Measurements from ENCODE around the gene AP2M1. TPM values are rescaled to one million over a fixed set of nuclear protein-coding genes. Genes with fewer than 3 reads are reported as not detected.

Gene AP2M1
- total RNA-seq, 1 donor from 2014 or later = 262 TPM

GRCh38 chr3:184230603-184231528 is 56.2 kb downstream of the AP2M1 start:
- no peak overlapping the region for H3K4me3 ChIP-seq (ENCODE audit: low read depth, low read length)
- no peak for TF ChIP-seq CTCF (IDR thresholded peaks at IDR 0.05; ENCODE audit: insufficient read depth, low read length, severe bottlenecking)
- H3K27me3 ChIP-seq (ENCODE audit: control insufficient read depth, insufficient read depth, low read length) = peaks cover 36% of the 10 kb centered on the region
- peak; percentile 32 for DNase-seq (ENCODE audit: low read depth)
- no peaks in the 10 kb centered on the region for H3K36me3 ChIP-seq (ENCODE audit: control insufficient read depth, insufficient read depth, low read length)
- no peak for FAIRE-seq

- Histone ChIP-seq H3K27me3 (ENCODE audit: control insufficient read depth, insufficient read depth, low read length) (peaks cover 36% of the 10 kb centered on the region), H3K4me3 (ENCODE audit: low read depth, low read length) (no peak overlapping the region), H3K36me3 (ENCODE audit: control insufficient read depth, insufficient read depth, low read length) (no peaks in the 10 kb centered on the region)
- DNase-seq (ENCODE audit: low read depth) (no peak), FAIRE-seq (no peak)
- TF ChIP-seq CTCF (IDR thresholded peaks at IDR 0.05; ENCODE audit: insufficient read depth, low read length, severe bottlenecking) = no peak
These were observed 57.0 kb downstream of the AP2M1 start for GRCh38 chr3:184231671-184232070.

- no peak for DNase-seq (ENCODE audit: low read depth)
- FAIRE-seq = no peak
- no peak for TF ChIP-seq CTCF (IDR thresholded peaks at IDR 0.05; ENCODE audit: insufficient read depth, low read length, severe bottlenecking)
- Histone ChIP-seq H3K4me3 (ENCODE audit: low read depth, low read length) (no peak overlapping the region), H3K36me3 (ENCODE audit: control insufficient read depth, insufficient read depth, low read length) (no peaks in the 10 kb centered on the region), H3K27me3 (ENCODE audit: control insufficient read depth, insufficient read depth, low read length) (peaks cover 30% of the 10 kb centered on the region)
These were observed 58.6 kb downstream of the AP2M1 start for GRCh38 chr3:184233127-184233843.

Other genes starting within 250 kb of the AP2M1 start
- 18.7 and 28.2 TPM in 2 replicates for gene ABCC5, start 157.0 kb upstream of the AP2M1 start, total RNA-seq
- gene HTR3D, start 143.1 kb upstream of the AP2M1 start, total RNA-seq = not detected in 2 replicates
- gene HTR3C, start 121.8 kb upstream of the AP2M1 start, total RNA-seq = not detected in 2 replicates
- not detected in 2 replicates for gene HTR3E, start 77.8 kb upstream of the AP2M1 start, total RNA-seq
- gene EIF2B5, start 39.5 kb upstream of the AP2M1 start, total RNA-seq = 42.1 and 46.1 TPM in 2 replicates
- 22.6 and 30.2 TPM in 2 replicates for gene DVL3, start 19.5 kb upstream of the AP2M1 start, total RNA-seq
- gene ABCF3, start 11.3 kb downstream of the AP2M1 start, total RNA-seq = 40.0 and 54.2 TPM in 2 replicates
- gene VWA5B2, start 54.7 kb downstream of the AP2M1 start, total RNA-seq = not detected in 2 replicates
- 21.6 and 36.9 TPM in 2 replicates for gene ALG3, start 74.1 kb downstream of the AP2M1 start, total RNA-seq
- 10.1 and 14.0 TPM in 2 replicates for gene EEF1AKMT4, start 74.8 kb downstream of the AP2M1 start, total RNA-seq
- not detected in 2 replicates for gene CAMK2N2, start 86.7 kb downstream of the AP2M1 start, total RNA-seq
- not detected in 2 replicates for gene ECE2, start 101.2 kb downstream of the AP2M1 start, total RNA-seq
- gene PSMD2, start 124.4 kb downstream of the AP2M1 start, total RNA-seq = 507 and 526 TPM in 2 replicates
- 244 and 339 TPM in 2 replicates for gene EIF4G1, start 139.8 kb downstream of the AP2M1 start, total RNA-seq
- gene FAM131A, start 162.7 kb downstream of the AP2M1 start, total RNA-seq = 18.2 and 25.5 TPM in 2 replicates
- 2.0 and 2.1 TPM in 2 replicates for gene CLCN2, start 186.8 kb downstream of the AP2M1 start, total RNA-seq
- gene POLR2H, start 186.9 kb downstream of the AP2M1 start, total RNA-seq = 48.4 and 112 TPM in 2 replicates
- not detected in 2 replicates for gene THPO, start 203.4 kb downstream of the AP2M1 start, total RNA-seq
- gene CHRD, start 205.2 kb downstream of the AP2M1 start, total RNA-seq = not detected in 2 replicates